Vagina (tissue), 2 donors: ENCODE measurements around the gene PGRMC2. TPM values are rescaled to one million over a fixed set of nuclear protein-coding genes. Genes with fewer than 3 reads are reported as not detected.

Source experiments
- DNase-seq, 2 donors: peaks; one replicate each; pipeline ENCODE4 v3.0.0-alpha.2; 2017; ENCODE audit errors: extremely low spot score in 2 of 2
- H3K27ac ChIP-seq: fragments of 200-600 bp; sonication (generic); one replicate; pipeline ENCODE4 v1.5.1; 2019
- H3K27me3 ChIP-seq: fragments of 200-600 bp; sonication (generic); one replicate; pipeline ENCODE4 v1.5.1; 2019
- H3K36me3 ChIP-seq, 2 donors: fragments of 200-600 bp; sonication (generic); one replicate each; pipeline ENCODE4 v1.5.1; 2017 to 2019
- H3K4me1 ChIP-seq: fragments of 200-600 bp; sonication (generic); one replicate; pipeline ENCODE4 v1.5.1; 2019
- H3K4me3 ChIP-seq, 2 donors: fragments of 200-600 bp; sonication (generic); 1 replicate in 1 of 2; 2 replicates in 1 of 2; pipeline ENCODE4 v1.5.1; 2016 to 2019
- H3K9me3 ChIP-seq: fragments of 200-600 bp; sonication (generic); one replicate; pipeline ENCODE4 v1.5.1; 2019
- CTCF ChIP-seq, 3 experiments: fragments of 450-650 bp in 2 of 3; fragments of 200-600 bp in 1 of 3; sonication (generic) in 1 of 3; IDR thresholded peaks; one replicate each; pipeline ENCODE4 v1.5.1; 2017 to 2019; ENCODE audit warnings: antibody characterized with exemption in 3 of 3, mild to moderate bottlenecking in 2 of 3, moderate library complexity in 2 of 3
- POLR2A ChIP-seq, 2 donors: fragments of 450-650 bp; IDR thresholded peaks; one replicate each; pipeline ENCODE4 v1.6.1; 2017; ENCODE audit warnings: antibody characterized with exemption in 2 of 2, mild to moderate bottlenecking in 2 of 2, moderate library complexity in 2 of 2
- POLR2AphosphoS5 ChIP-seq, 2 donors: sonication (generic); formaldehyde crosslinking; IDR thresholded peaks; one replicate each; pipeline ENCODE4 v1.9.0; 2017; ENCODE audit warnings: antibody characterized with exemption in 2 of 2, mild to moderate bottlenecking in 2 of 2, low read depth in 1 of 2; ENCODE audit not compliant: insufficient read depth in 1 of 2
- intact Hi-C: fragments of 100-400 bp; cut with DNase I; formaldehyde crosslinking; loops from one replicate; pipeline ENCODE4 v1.15.1; 2023
- total RNA-seq: library from RNA; depleted of rRNA; stranded (reverse); fragments of >200 nt; gene quantifications from one replicate; pipeline ENCODE4 v1.2.3, GENCODE V29; 2016

Gene PGRMC2
- total RNA-seq, 1 donor from 2014 or later = 27.7 TPM

- Histone ChIP-seq H3K4me1 (no peaks in the 10 kb centered on the region), H3K36me3 (no peaks in the 10 kb centered on the region), H3K4me3 (no peak overlapping the region), H3K27me3 (no peaks in the 10 kb centered on the region), H3K27ac (no peak overlapping the region), H3K9me3 (no peaks in the 10 kb centered on the region)
- intact Hi-C loops = no loop called here
- TF ChIP-seq CTCF (IDR thresholded peaks at IDR 0.05) (no peak), POLR2AphosphoS5 (IDR thresholded peaks at IDR 0.05; ENCODE audit: insufficient read depth in 1 of 2, low read depth in 1 of 2) (no peak), POLR2A (IDR thresholded peaks at IDR 0.05) (no peak)
- DNase-seq = no peak
Measured at GRCh38 chr4:128322311-128322710, 34.7 kb upstream of the PGRMC2 start.

- DNase-seq = no peak
- H3K4me1 ChIP-seq = no peaks in the 10 kb centered on the region
- H3K36me3 ChIP-seq = no peaks in the 10 kb centered on the region
- H3K27me3 ChIP-seq = no peaks in the 10 kb centered on the region
- intact Hi-C loops = no loop called here
- H3K4me3 ChIP-seq = no peak overlapping the region
- no peaks in the 10 kb centered on the region for H3K9me3 ChIP-seq
- no peak overlapping the region for H3K27ac ChIP-seq
- TF ChIP-seq CTCF (IDR thresholded peaks at IDR 0.05) (no peak), POLR2A (IDR thresholded peaks at IDR 0.05) (no peak), POLR2AphosphoS5 (IDR thresholded peaks at IDR 0.05; ENCODE audit: insufficient read depth in 1 of 2, low read depth in 1 of 2) (no peak)
Measured at GRCh38 chr4:128320656-128321055, 33.0 kb upstream of the PGRMC2 start.

GRCh38 chr4:128315756-128316520, 28.3 kb upstream of the PGRMC2 start:
- no peak for DNase-seq
- H3K27ac ChIP-seq = no peak overlapping the region
- H3K4me3 ChIP-seq = no peak overlapping the region
- TF ChIP-seq POLR2AphosphoS5 (IDR thresholded peaks at IDR 0.05; ENCODE audit: insufficient read depth in 1 of 2, low read depth in 1 of 2) = no peak
- TF ChIP-seq POLR2A (IDR thresholded peaks at IDR 0.05) = no peak
- TF ChIP-seq CTCF (IDR thresholded peaks at IDR 0.05) = no peak
- H3K4me1 ChIP-seq = peaks cover 4% of the 10 kb centered on the region
- H3K9me3 ChIP-seq = no peaks in the 10 kb centered on the region
- H3K27me3 ChIP-seq = no peaks in the 10 kb centered on the region
- H3K36me3 ChIP-seq = no peaks in the 10 kb centered on the region
- intact Hi-C loops = no loop called here

GRCh38 chr4:128311659-128312403, 24.2 kb upstream of the PGRMC2 start:
- TF ChIP-seq POLR2AphosphoS5 (IDR thresholded peaks at IDR 0.05; ENCODE audit: insufficient read depth in 1 of 2, low read depth in 1 of 2) (peak in 1 of 2 donors; percentile 55), CTCF (IDR thresholded peaks at IDR 0.05) (no peak), POLR2A (IDR thresholded peaks at IDR 0.05) (no peak)
- intact Hi-C loops = no loop called here
- H3K27me3 ChIP-seq = no peaks in the 10 kb centered on the region
- H3K9me3 ChIP-seq = no peaks in the 10 kb centered on the region
- no peak overlapping the region for H3K4me3 ChIP-seq
- no peak overlapping the region for H3K27ac ChIP-seq
- no peaks in the 10 kb centered on the region for H3K36me3 ChIP-seq
- H3K4me1 ChIP-seq = peaks cover 4% of the 10 kb centered on the region
- no peak for DNase-seq

GRCh38 chr4:128310266-128310697, 22.7 kb upstream of the PGRMC2 start:
- intact Hi-C loops = no loop called here
- Histone ChIP-seq H3K4me3 (no peak overlapping the region), H3K27ac (no peak overlapping the region), H3K9me3 (no peaks in the 10 kb centered on the region), H3K4me1 (peaks cover 4% of the 10 kb centered on the region), H3K27me3 (no peaks in the 10 kb centered on the region), H3K36me3 (no peaks in the 10 kb centered on the region)
- no peak for DNase-seq
- TF ChIP-seq POLR2AphosphoS5 (IDR thresholded peaks at IDR 0.05; ENCODE audit: insufficient read depth in 1 of 2, low read depth in 1 of 2) (no peak), POLR2A (IDR thresholded peaks at IDR 0.05) (no peak), CTCF (IDR thresholded peaks at IDR 0.05) (no peak)
